CD14-positive monocyte (primary cell): ENCODE measurements around the gene FGF5. TPM values are rescaled to one million over a fixed set of nuclear protein-coding genes. Genes with fewer than 3 reads are reported as not detected.

ENCODE experiments used
- DNase-seq, 3 donors: peaks; one replicate each; pipeline ENCODE4 v3.0.0-alpha.2; 2011 to 2022
- H2AFZ ChIP-seq: 2 replicates; pipeline ENCODE4 v1.6.0; 2012; ENCODE audit warnings: mild to moderate bottlenecking, low read depth, low read length, inconsistent platforms; ENCODE audit not compliant: insufficient read depth, poor library complexity, severe bottlenecking
- H3K27ac ChIP-seq, 2 donors: 1 replicate in 1 of 2; 2 replicates in 1 of 2; pipeline ENCODE4 v1.5.1; 2012 to 2013; ENCODE audit warnings: low read length in 2 of 2, control low read depth in 1 of 2, inconsistent platforms in 1 of 2, low read depth in 1 of 2, mild to moderate bottlenecking in 1 of 2
- H3K27me3 ChIP-seq, 2 donors: one replicate each; pipeline versions ENCODE4 v1.6.0 to v1.6.1; 2011 to 2013; ENCODE audit warnings: low read length in 2 of 2; ENCODE audit not compliant: control insufficient read depth in 2 of 2, insufficient read depth in 2 of 2
- H3K36me3 ChIP-seq, 2 donors: replicated peaks in 1 of 2; 1 replicate in 1 of 2; 2 replicates in 1 of 2; pipeline versions ENCODE4 v1.5.1 to v1.6.1; 2012 to 2013; ENCODE audit warnings: low read length in 2 of 2, control low read depth in 1 of 2, inconsistent platforms in 1 of 2, mild to moderate bottlenecking in 1 of 2; ENCODE audit not compliant: insufficient read depth in 2 of 2, control insufficient read depth in 1 of 2
- H3K4me1 ChIP-seq, 2 donors: 1 replicate in 1 of 2; 2 replicates in 1 of 2; pipeline versions ENCODE4 v1.5.1 to v1.6.1; 2012 to 2013; ENCODE audit warnings: low read length in 2 of 2, control low read depth in 1 of 2, inconsistent platforms in 1 of 2, mild to moderate bottlenecking in 1 of 2, moderate library complexity in 1 of 2; ENCODE audit not compliant: insufficient read depth in 2 of 2, control insufficient read depth in 1 of 2
- H3K4me2 ChIP-seq: replicated peaks from 2 replicates; pipeline ENCODE3; 2012; ENCODE audit warnings: low read length, moderate library complexity, mild to moderate bottlenecking; ENCODE audit not compliant: poor library complexity, severe bottlenecking; ENCODE audit errors: extremely low read depth
- H3K4me3 ChIP-seq, 3 experiments: fragments of 200-600 bp in 1 of 3; sonication (generic) in 1 of 3; replicated peaks in 1 of 3; 1 replicate in 2 of 3; 2 replicates in 1 of 3; pipeline ENCODE4 v1.5.1; 2011 to 2013; ENCODE audit warnings: low read length in 3 of 3, mild to moderate bottlenecking in 3 of 3, control low read depth in 2 of 3, low read depth in 2 of 3, inconsistent platforms in 1 of 3, moderate library complexity in 1 of 3
- H3K79me2 ChIP-seq: 2 replicates; pipeline ENCODE4 v1.6.0; 2012; ENCODE audit warnings: mild to moderate bottlenecking, control low read depth, inconsistent platforms, low read length, moderate library complexity; ENCODE audit not compliant: insufficient read depth
- H3K9ac ChIP-seq: 2 replicates; pipeline ENCODE4 v1.6.0; 2017; ENCODE audit warnings: low read length, mild to moderate bottlenecking; ENCODE audit not compliant: insufficient read depth, poor library complexity, severe bottlenecking
- H3K9me3 ChIP-seq, 2 donors: replicated peaks in 1 of 2; 1 replicate in 1 of 2; 2 replicates in 1 of 2; pipeline versions ENCODE4 v1.5.1 to v1.6.1; 2012 to 2013; ENCODE audit warnings: low read length in 2 of 2, control low read depth in 1 of 2; ENCODE audit not compliant: control insufficient read depth in 1 of 2, insufficient read depth in 1 of 2
- H4K20me1 ChIP-seq: 2 replicates; pipeline ENCODE4 v1.6.0; 2012; ENCODE audit warnings: mild to moderate bottlenecking, low read length, control low read depth, moderate library complexity; ENCODE audit not compliant: insufficient read depth
- H3K27ac Mint-ChIP-seq, 7 donors: one replicate each; pipeline ENCODE4 v1.8.0; 2020; ENCODE audit warnings: mild to moderate bottlenecking in 7 of 7, mixed read lengths in 7 of 7, moderate library complexity in 6 of 7, inconsistent platforms in 2 of 7
- H3K27me3 Mint-ChIP-seq, 3 donors: one replicate each; pipeline ENCODE4 v1.8.0; 2021 to 2022; ENCODE audit warnings: low read depth in 3 of 3, mild to moderate bottlenecking in 3 of 3, mixed read lengths in 3 of 3, moderate library complexity in 3 of 3, inconsistent platforms in 1 of 3
- H3K36me3 Mint-ChIP-seq, 2 donors: one replicate each; pipeline ENCODE4 v1.8.0; 2020; ENCODE audit warnings: mixed read lengths in 2 of 2, inconsistent platforms in 1 of 2, mild to moderate bottlenecking in 1 of 2
- H3K4me1 Mint-ChIP-seq: one replicate; pipeline ENCODE4 v1.8.0; 2020; ENCODE audit warnings: mild to moderate bottlenecking, mixed read lengths
- H3K4me3 Mint-ChIP-seq, 2 donors: one replicate each; pipeline ENCODE4 v1.8.0; 2020; ENCODE audit warnings: mild to moderate bottlenecking in 2 of 2, mixed read lengths in 2 of 2, moderate library complexity in 1 of 2
- H3K9me3 Mint-ChIP-seq, 7 donors: one replicate each; pipeline ENCODE4 v1.8.0; 2020 to 2022; ENCODE audit warnings: mixed read lengths in 7 of 7, mild to moderate bottlenecking in 6 of 7, moderate library complexity in 6 of 7, inconsistent platforms in 2 of 7
- CTCF ChIP-seq: fragments of 200-600 bp; IDR thresholded peaks from one replicate; pipeline ENCODE4 v1.8.0; 2022; ENCODE audit warnings: antibody characterized with exemption, mild to moderate bottlenecking
- WGBS: methylation state at CpG from one replicate; pipeline ENCODE4 v1.1.5; 2013; ENCODE audit warnings: missing lambda C conversion rate; ENCODE audit not compliant: insufficient coverage; 5-methylcytosine and 5-hydroxymethylcytosine counted together
- intact Hi-C, 2 donors: fragments of 100-400 bp; cut with micrococcal nuclease; formaldehyde crosslinking; loops; one replicate each; pipeline versions ENCODE4 v1.15.0 to v1.15.1; 2023
- polyA plus RNA-seq, 3 donors: library from polyadenylated mRNA; depleted of rRNA in 1 of 3; unstranded in 2 of 3; stranded (reverse) in 1 of 3; fragments of 300-500 nt in 2 of 3; fragments of >200 nt in 1 of 3; fragmentation: Illumina TruSeq in 2 of 3; gene quantifications; 1 replicate in 2 of 3; 2 replicates in 1 of 3; pipeline ENCODE4 v1.2.3, GENCODE V29; 2012 to 2021

The FGF5 gene
- polyA plus RNA-seq, 3 donors: not detected

GRCh38 chr4:80226094-80226493 is 40.4 kb upstream of the FGF5 start:
- Histone ChIP-seq H3K9ac (no peak overlapping the region), H3K27me3 (no peaks in the 10 kb centered on the region), H3K36me3 (no peaks in the 10 kb centered on the region), H3K27ac (no peak overlapping the region), H4K20me1 (no peaks in the 10 kb centered on the region), H3K9me3 (no peaks in the 10 kb centered on the region), H3K4me1 (no peaks in the 10 kb centered on the region), H3K4me2 (no peak overlapping the region), H2AFZ (no peak overlapping the region), H3K4me3 (no peak overlapping the region), H3K79me2 (no peaks in the 10 kb centered on the region)
- Mint-ChIP-seq H3K9me3 (no peaks in the 10 kb centered on the region), H3K36me3 (no peaks in the 10 kb centered on the region), H3K27ac (no peak overlapping the region), H3K27me3 (no peaks in the 10 kb centered on the region), H3K4me3 (no peak overlapping the region), H3K4me1 (peaks cover 2% of the 10 kb centered on the region)
- TF ChIP-seq CTCF: no peak
- DNase-seq: no peak
- WGBS: 83% methylated on average over 2 of the region's 2 CpGs
- intact Hi-C loops: no loop called here

- no peak overlapping the region for H3K4me2 ChIP-seq
- H3K27ac ChIP-seq: no peak overlapping the region
- Mint-ChIP-seq H3K27me3 (no peaks in the 10 kb centered on the region), H3K4me3 (no peak overlapping the region), H3K9me3 (no peaks in the 10 kb centered on the region), H3K36me3 (no peaks in the 10 kb centered on the region), H3K27ac (no peak overlapping the region), H3K4me1 (peaks cover 2% of the 10 kb centered on the region)
- no peak overlapping the region for H2AFZ ChIP-seq
- DNase-seq: no peak
- H3K79me2 ChIP-seq: no peaks in the 10 kb centered on the region
- no peak overlapping the region for H3K9ac ChIP-seq
- no peaks in the 10 kb centered on the region for H3K27me3 ChIP-seq
- intact Hi-C loops: no loop called here
- H3K9me3 ChIP-seq: no peaks in the 10 kb centered on the region
- no peak for TF ChIP-seq CTCF
- H3K36me3 ChIP-seq: no peaks in the 10 kb centered on the region
- no peak overlapping the region for H3K4me3 ChIP-seq
- no peaks in the 10 kb centered on the region for H4K20me1 ChIP-seq
- H3K4me1 ChIP-seq: no peaks in the 10 kb centered on the region
Observed at GRCh38 chr4:80228460-80228859, 38.0 kb upstream of the FGF5 start.
